Bone marrow (tissue), 2 donors: ENCODE results near the gene NR2E1.

Source experiments
- DNase-seq, 2 donors: peaks; one replicate each; lab custom pipeline; 2025; lab: John Stamatoyannopoulos, UW

Gene NR2E1

GRCh38 chr6:108156180-108156937 lies 9.5 kb upstream of the NR2E1 start:
- DNase-seq = no peak

DNA sequence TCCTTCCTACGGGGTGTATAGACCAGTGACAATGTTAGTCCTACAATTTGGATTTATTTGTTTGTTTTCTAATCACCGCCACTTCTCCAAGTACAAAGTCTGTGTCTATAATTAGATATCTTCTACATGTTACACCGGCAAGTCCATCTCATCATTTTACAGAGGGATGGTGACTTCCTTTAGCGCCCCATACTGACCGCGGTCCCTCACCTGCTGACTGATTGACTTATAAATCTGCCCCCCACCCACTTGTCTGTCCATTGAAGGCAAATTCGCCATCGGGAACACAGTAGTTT lies 8.9 kb upstream of the NR2E1 start:
- DNase-seq = no peak

GRCh38 chr6:108157234-108157980 lies 8.4 kb upstream of the NR2E1 start:
- DNase-seq = no peak

- DNase-seq = no peak
These were observed 7.8 kb upstream of the NR2E1 start for GRCh38 chr6:108157981-108158525.

- no peak for DNase-seq
These were observed 5.8 kb upstream of the NR2E1 start for GRCh38 chr6:108159981-108160380.

DNA sequence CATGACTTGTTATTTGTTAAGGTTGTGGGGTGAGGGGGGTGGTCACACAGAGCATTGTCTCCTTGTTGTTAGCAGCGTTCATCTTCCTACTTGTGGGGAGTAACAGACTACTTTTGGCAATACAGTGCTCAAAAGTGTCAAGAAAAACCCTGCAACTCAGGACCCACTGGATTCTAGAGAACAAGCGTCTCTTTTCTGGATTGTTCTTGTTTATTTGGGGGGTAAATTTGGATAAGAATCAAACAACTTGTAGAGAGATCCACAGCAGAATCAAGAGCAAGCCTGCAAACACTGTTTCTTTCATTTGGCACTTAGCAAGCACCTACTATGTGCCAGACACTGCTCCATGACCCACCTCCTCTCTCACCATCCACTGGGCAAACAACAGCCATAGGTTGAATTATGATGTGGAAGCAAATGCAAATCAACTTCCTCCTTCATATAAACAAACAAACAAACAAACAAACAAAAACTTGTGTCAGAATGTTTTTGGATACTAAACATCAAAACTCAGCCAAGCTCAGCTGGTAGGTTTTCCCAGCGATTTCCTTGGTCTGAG lies 4.0 kb upstream of the NR2E1 start:
- no peak for DNase-seq

DNA sequence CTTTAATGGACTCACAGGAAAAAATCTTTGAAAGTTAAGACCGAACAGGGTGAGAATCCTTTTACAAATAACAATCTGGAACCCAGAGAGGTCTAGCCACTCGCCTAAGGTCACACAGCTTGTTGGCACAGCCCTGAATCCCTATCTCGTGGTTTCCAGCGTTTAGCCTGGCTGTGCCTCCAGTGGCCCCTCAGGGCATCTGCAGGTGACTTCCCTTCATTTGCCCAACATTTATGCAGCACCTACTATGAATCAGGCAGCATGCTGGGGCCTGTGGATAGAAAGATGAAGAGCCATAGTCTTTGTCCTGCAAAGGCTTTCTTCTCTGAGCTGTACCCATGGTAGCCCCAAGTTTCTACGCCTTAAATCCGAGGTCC lies 2.6 kb upstream of the NR2E1 start:
- DNase-seq = no peak

GRCh38 chr6:108163644-108164542 lies 1.9 kb upstream of the NR2E1 start:
- no peak for DNase-seq

GRCh38 chr6:108164543-108164814 lies 1.3 kb upstream of the NR2E1 start:
- DNase-seq = no peak

DNA sequence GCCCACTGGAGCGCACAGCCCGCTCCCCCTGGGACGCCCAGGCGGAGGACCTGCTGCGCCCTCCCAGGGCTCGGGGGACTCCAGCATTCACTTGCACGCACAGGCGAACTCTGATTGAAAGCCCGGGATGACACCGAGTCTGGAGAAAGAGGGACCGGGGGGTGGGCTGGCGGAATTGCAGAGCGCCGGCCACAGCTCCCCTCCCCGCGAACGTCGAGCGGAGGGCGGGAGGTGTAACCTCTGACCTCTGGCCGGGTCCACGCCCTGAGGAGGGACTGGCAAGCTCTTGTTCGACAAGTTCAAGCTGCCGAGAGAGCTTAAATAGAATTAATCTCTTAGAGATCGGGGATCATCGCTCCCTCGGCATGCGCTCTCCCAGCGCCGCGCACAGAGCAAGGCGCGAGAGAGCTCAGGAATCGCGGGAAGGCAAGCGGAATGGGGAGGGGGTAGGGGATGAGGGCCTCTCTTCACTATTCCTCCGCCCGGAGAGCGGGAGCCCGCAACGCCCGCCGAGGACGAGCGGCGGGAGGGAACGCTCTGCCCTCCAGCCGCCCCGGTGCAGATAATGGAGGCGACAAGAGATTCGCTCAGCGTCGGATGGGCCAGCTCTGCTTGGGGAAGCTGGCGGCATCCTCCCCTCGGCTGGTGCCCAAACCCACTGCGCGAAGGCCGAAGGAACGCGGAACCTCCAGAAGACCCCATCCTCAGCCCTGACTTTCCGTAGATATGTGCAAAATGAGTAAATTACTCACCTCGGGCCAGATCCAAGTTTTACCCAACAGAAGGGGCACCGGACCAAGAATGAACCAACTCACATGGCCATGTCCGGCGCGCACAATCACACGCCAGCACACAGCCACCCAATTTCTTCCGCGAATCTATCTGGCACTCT lies 761 bp upstream of the NR2E1 start:
- DNase-seq = no peak

GRCh38 chr6:108166664-108167448 lies 1.0 kb downstream of the NR2E1 start:
- DNase-seq = no peak

DNA sequence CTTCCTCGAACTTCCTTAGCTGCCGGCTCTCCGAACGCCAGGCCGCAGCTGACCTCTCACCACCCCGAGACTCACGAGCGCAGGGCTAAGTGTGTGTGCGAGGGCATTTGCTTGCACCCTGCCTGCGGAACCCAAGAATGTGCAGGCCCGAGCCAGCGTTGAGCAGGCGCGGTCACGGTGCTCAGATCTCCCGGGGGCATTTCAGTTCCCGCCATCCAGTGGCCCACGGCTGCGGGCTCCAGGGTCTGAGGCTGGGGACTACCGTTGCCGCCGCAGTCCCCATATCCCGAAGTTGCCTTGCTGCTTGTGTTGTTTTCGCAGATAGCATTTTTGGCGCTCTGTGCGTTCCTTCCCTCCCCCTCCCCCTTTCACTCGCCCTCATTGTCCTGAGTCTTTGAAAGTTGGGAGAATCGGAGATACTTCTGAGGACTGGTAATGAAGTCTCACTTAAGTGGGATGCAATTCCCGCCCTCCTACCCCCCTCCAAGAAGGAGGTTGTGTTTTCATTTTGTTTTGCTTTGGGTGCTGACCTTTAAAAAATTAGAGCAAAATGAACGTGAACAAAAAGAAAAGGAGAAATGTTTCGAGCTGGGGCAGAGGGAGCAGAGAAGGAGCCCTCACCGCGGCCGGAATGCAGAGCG lies 1.7 kb downstream of the NR2E1 start:
- DNase-seq = no peak

- no peak for DNase-seq
These were observed 2.3 kb downstream of the NR2E1 start for GRCh38 chr6:108168090-108168463.

DNA sequence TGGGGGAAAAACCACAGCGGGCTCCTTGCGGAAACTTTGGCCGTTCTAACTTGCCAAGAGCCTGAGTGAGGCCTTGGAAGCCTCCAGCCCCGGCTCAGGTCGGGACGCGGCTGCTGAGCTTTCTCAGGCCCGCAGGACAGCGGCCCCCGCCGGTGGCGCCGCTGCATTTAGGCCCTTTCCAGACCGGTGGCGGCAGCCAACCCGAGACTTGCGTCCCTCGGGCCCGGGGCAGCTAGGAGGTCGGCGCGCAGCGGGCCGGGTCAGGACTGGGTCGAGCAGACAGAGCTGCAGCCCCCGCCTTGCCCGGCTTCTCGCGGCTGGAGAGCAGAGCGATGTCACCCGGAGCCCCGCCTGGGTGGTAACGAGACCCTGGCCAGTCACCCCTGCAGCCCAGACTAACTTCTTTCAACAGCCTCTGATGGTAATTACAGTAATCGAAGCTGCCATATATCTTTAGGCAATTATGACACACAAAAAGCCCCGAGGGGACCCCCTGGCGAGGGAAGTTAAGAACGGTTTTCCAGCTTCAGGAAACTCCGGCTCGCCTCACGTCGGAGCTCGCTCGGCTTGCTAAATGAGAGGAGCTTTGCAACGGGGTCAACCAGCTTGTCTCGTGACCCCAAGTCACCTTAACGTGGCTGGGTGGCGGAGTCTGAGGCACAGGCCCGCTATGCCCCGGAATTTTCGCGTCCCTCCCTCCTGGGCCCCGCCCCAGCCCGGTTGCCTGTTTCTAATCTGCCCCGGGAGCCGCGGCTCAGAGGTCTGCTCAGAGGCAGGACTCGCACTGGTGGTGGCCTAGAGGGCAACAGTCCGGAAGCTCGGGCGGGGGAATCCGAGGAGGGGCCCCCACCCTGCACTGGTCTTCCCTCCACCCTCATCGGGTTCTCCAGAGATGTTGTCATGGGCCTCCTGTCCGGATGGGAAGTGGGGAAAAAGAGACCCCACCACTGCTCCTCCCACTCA lies 3.0 kb downstream of the NR2E1 start:
- DNase-seq = no peak

- no peak for DNase-seq
These were observed 3.9 kb downstream of the NR2E1 start for GRCh38 chr6:108169464-108170331.

DNA sequence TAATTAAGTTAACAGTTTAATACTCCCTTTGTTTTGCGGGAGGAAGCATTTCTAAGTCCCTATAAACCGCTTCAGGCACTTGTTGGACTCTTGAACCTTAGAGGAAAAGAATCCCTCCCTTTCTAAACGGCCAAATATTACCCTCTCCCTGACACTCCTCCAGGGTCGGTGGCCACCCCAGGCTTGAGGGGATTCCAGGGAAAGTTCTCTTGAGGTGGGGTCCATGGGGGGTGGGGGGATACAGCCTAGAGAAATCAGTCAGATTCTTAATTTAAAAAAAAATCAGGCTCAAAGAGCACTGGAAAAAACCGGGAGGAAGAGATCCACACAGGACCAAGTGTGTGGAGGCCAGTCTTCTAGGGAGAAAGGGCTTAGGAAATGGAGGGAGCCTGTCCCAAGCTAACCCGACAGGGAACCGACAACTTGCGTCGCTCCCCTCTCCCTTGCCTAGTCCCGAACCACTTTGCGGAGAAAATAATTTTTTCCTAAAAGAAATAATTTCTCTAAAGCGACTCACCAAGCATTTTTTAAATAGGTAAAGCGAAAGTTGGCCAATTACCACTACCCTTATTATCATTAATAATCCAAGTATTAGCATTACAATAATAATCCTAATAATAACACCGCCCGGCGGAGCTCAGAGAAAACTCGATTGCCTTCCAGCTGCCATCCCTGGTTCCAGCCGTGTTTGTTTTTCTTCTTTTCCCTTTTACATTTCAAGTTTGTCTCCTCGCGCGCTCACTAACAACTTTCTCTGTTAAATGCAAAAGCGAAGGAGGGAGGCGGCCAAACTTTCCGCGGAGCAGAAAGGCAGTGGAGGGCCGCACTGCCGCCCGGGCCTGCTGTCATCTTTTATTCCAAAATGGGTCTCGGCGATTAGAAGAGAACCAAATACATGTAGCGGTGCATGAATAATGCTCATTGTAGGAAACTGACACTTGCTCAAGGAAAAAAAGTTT lies 4.8 kb downstream of the NR2E1 start:
- no peak for DNase-seq
